UCSD-AML1 (cell line): ENCODE results near the gene TTN.
A peak's percentile ranks its signal among the peaks of the same experiment; 100 is the strongest.

Experiments used
- DNase-seq: peaks from one replicate; lab custom pipeline; 2025; ENCODE audit not compliant: unreplicated experiment; lab: John Stamatoyannopoulos, UW

The TTN gene

DNA sequence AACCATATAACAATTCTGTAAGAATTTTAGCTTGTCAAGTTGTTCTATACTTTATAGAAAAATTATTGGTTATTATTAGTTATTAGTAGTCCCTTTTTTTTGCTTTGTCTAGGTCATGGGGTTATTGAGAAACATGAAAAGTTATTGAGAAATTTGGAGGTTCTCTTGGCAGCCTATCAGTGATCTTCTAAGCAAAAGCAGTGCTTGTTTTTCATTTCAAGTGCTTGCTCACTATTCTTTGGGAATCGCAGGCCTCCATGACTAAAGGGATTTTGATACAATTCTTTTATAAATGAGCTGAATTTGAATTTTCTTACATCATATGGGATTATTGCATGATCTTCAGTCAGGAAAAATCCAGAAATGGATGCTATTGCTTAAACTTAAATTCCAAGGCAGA is 301.1 kb downstream of the TTN start:
- DNase-seq: no peak

DNA sequence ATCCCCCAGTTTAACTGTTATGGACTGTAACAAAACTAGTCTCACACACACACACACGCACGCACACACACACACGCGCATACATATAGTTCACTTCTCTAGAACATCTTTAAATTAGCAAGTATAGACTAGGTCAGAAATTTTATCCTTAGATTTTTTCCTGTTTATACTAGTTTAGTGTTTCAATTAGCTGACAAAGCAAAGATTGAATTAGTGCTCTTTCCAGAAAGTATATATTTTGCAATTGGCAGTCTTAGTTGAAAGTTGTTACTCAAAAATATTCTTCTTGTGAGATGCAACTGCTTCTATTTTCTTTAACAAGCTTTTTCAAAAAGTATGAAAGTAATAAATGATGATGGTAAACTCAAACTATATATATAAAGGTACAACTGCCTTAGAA is 304.5 kb downstream of the TTN start:
- no peak for DNase-seq

DNA sequence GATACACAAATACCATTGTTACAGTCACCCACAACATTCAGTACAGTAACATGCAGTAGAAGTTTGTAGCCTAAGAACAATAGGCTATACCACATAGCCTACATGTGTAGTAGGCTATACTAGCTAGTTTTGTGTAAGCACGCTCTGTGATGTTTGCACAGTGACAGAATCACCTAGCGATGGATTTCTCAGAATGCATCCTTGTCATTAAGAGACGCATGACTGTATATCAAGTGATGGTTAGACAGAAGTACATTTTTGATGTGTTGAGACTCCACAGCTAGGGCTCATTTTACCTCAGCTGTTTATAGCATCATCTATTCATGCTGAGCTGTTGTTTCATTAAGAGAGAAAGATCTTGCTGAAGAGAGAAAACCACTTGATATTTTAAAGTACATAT is 307.6 kb downstream of the TTN start:
- no peak for DNase-seq

DNA sequence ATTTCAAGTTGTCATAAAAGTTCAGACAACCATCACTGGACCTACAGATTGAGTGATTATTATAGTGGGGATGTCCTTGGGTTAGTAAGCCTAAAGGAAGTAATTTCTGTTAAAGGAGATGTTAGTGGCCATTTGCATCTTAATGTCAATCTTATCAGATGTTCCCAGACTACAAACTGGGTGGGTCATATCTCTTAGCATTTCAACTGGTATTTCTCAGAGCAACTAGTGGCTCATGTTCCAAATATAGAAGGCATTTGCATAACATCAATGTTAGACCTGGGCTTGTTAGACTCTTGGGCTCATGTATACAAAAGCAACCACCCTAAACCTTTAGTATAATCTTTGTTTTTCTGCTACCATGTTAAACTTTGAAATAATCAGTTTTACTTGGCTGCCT is 309.1 kb downstream of the TTN start:
- DNase-seq: no peak

DNA sequence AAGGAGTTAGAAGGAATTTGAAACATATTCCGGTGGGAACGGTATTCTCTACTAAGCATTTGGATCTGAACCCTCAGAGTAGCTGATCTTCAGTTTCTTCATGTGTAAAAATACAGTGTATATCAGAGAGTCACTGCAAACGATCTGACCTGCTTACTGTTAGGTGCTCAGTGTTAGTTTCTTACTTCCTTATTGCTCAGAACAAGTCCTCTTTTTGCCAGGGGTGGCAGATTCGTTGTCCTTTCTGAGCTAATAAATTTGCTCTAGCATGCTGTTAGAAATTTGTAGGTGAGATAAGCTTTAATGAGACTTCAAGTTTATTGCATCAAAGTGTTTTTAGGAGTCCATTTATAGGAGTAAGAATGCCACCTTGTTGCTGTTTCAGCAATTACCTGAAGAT is 311.2 kb downstream of the TTN start:
- no peak for DNase-seq

DNA sequence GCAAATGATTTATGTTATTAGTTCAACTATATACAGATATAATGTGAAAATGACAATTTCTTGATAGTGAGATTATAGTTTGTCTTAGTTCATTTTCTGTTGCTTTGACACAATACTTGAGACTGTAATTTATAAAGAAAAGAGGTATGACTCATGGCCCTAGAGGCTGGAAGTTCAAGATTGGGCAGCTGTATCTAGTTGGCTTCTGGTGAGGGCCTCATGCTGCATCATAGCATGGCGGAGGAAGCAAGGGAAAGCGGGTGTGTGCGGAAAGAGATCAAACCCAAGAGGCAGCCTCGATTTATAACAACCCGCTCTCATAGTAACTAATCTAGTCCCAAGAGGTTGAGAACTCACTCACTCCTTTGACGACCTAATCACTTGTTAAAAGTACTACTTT is 315.6 kb downstream of the TTN start:
- no peak for DNase-seq

DNA sequence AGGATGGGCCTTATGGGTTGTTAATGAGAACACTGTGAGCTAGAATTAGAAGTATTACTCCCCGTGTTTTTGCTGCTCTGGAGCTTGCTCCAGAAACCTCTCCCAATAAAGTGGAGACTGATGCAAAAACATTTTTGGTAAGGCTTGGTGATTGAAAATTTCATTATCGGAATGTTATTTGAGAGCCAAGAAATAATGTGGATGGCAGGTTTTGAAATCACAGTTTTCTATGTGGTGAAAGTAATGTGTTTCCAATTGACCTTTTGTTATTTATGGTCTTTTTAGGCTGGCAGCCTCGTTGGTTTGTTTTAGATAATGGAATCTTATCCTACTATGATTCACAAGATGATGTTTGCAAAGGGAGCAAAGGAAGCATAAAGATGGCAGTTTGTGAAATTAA is 321.9 kb downstream of the TTN start:
- DNase-seq: no peak

DNA sequence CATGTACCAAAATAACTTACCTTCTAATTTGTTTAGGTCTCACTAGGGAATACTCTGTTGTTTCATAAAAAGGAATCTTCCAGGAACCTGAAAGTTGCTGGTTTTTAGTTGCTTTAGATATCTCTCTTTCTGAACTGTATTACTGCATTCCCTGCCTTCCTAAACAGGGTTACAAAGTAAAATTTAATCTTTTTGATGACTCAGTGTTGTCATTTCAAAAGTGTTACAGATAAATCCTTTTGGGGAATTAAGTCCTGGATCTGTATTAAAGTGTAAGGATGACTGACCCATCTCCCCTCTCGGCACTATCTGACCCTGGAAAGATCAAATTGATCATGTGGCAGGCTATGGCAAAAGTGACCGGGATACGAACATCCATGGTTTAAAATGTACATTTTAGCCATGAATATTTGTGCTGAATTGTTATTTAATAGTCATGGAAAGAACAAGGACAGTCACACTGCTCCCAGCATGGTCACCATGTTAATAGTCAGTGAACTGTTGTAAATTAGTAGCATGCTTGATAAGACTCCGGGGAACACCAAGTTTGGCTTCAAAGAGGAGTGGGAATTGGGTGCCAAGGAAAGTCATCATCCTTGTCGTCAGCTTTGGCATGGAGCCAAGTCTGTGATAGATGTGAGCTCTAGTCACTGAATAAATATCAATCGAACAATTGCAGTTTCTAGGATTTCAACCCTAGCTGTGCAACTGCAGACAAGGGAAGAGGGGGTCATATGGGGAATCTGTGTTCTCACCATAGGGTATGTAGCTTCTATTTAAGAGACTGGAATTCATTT is 322.8 kb downstream of the TTN start:
- no peak for DNase-seq

DNA sequence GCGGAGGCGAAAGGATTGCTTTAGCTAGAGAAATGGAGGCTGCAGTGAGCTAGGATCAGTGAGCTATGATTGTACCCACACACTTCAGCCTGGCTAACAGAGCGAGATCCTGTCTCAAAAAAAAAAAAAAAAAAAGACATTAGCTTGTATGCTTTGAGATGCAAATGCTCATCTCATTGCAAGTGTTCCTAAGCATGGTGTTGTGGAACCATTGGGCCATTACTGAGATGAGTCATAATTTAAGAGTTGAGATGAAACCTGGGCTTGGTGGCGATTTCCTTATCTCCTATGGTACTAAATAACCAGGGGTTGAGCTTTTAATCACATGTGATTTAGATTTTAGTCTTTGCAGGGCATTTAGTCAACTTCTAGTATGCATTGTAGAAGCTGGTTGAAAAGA is 324.8 kb downstream of the TTN start:
- no peak for DNase-seq

DNA sequence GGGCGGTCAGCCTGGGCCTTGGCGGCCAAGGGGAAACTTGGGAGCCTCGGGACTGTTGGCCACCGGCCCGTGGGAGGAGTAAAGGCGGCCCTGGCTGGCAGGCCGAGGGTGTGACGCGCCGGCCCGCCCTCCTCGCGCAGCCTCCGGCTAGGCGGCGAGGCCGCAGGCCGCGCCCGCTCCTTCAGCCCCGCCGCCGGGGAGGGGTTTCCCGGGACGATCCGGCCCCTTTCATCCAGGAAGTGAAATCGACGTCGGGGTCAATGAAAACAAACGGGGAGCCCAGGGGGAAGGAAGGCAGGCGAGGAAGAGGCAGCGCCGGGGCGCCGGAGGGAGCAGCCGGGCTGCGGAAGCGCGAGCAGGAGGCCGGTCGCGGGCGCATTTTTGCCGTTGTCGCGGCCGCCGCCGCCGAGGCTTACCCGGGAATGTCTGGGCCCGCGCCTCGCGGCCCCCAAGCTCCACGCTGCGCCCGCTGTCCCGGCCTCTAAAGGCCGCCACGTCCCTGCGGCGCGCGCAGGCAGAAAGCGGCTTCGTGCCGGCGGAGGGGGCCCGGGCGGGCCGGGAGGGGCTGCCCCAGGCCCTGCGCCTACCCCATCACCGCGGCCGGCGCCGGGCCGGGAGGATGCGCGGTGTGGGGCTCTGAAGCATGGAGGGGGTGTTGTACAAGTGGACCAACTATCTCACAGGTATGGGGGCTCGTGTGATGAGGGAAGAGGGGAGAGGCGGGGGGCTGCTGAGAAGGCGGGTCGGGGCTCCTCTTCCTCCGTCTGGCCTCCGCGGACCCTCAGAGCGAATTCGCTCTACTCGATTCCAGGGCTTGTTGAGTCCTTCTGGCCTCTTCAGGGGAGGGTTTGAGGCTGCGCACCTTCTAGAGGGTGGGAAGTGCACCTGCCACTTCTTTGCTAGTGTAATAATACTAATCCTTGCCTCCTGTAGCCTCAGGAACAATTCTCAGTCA is 326.7 kb downstream of the TTN start, which contains the start of gene PLEKHA3:
Gene PLEKHA3 (plus strand): TSS at position 231 of the 955 bp plus-strand sequence. CDS start 413 bp downstream, at position 644.
- peak; percentile 94 for DNase-seq

DNA sequence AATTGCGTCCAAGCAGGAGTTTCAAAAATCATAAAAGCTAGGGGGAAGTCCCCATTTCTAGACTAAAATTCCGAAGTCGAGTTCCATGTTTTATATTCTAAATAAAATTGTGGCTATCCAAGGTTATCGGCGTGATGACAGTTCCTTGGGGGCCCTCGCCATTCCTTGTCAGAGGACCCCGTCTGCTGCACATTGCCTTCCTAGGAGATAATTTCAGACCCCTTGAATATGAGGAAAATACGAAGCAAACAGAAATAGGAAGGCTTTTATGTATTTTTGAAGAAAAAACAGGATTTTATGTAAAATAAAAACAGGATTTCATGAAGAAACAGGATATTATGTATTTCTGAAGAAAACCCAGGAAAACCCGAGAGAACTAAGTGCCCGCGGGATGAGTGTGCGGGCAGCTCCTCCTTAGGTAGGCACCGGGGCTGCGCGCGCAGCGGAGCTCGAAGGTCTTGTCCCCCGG is 327.4 kb downstream of the TTN start:
- no peak for DNase-seq

DNA sequence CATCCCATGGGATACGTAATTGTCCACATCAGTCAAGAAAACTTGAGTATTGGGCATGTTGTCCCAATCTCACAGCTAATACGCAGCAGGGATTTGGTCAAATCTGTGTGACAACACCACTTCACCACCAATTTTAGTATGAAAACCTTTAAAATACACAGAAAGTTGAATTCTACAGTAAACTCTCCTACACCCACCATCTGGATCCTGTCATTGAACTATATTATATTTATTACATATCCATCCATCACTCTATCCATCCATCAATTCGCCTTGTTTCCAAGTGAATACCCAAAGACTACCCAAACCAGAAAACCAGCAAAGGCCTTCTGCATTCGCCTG is 328.0 kb downstream of the TTN start:
- DNase-seq: no peak

DNA sequence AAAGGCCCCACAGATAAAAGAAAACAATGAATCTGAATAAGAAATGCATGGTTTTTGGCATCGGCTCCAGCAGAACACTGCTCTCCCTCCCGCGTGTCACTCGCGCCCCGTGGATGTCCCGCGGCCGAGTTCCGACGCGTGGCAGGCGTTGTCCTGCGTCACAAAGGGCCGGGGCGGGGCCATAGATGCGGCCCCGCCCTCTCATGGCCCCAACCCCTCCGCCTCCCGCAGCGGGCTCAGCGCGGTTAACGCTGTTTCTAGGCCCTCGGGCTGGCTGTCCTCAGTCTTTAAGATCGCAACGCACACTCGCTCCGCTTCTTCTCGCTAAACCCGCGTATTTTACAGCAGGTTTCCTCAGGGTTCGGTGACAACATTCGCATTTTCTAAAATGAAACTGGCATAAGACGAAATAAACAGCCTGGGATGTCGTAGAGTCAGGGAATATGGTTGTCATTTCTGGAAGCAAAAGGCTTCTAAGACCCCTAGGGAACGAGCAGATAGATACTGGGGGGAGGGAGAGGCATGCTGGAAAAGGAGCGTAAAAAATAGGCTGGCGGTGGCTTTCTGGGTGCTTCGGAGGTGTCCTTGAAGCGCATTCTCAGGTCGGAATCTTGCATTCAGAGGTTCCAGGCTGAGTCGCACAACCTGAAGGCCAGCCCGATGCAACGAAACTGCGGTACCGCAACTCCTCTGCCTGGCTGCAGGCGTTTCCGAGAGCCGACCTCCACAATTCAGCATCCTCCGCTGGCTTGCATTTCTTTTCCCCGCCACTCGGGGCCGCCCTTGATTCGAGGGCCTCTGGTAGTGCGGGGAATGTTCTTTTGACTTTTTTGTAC is 328.6 kb downstream of the TTN start, which contains the start of gene FKBP7:
Gene FKBP7 (minus strand): TSS at position 162 of the 836 bp plus-strand sequence. CDS start 101 bp downstream, at position 61.
- peak; percentile 88 for DNase-seq

DNA sequence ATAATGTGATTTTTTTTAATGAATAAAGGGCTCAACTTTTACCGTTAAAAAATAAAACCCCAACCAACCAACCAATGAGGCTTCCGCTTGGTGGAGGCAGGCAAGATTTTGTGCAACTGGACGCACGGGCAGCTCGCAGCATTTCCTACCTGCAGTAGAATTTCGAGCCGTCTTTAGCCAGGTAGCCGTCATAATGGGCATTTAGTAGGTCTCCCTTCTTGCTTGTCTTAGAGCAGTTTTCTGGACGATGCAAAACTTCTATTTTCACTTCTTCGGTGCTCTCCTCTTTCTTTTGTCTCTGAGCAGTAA is 329.1 kb downstream of the TTN start:
- no peak for DNase-seq

DNA sequence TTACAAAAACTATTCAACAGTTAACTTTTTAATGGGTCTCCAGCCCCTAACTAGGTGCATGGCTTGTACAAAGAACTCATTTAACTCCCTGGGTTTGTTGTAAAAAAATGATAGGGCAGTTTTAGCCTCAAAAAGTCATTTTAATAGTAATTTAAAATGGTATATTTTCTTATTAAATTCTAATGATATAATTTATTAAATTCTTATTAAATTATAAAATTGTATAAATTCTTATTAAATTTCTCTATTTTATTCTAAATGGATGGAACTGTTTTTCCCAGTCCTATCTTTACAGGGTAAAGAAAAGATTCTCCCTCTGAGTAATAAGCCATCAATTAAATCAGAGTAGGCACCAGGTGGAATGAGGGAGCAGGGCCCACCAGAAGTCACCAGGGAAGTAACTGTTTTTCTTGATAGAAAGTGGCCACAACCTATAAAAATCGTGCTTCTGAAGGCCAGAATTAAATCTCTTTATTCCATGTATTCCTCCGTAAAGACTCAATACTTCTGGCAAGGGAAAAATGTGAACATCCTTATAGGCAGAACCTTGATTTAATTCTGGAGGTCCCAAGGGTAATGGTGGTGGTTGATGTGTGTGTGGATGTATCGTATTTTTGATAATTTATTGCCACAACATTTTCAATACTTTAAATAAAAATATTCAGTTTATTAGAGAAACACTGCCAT is 329.6 kb downstream of the TTN start:
- DNase-seq: no peak

DNA sequence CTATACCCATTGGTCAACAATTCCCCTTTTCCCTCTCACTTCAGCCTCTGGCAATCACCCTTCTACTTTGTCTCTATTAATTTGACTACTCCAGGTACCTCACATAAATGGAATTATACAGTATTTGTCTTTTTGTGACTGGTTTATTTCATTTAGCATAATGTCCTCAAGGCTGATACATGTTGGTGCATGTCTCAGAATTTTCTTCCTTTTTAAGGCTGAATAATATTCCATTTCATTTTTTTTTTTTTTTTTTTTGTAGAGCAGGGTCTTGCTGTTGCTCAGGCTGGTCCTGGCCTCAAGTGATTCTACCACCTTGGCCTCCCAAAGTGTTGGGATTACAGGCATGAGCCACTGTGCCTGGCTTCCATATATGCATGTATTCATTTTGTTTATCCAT is 330.7 kb downstream of the TTN start:
- no peak for DNase-seq
